HUES48 (cell line): ENCODE results near the gene TM2D1.

Source experiments
- H3K27ac ChIP-seq: one replicate; pipeline ENCODE4 v1.7.0; 2013; ENCODE audit warnings: low read depth, low read length, inconsistent platforms
- H3K27me3 ChIP-seq: 2 replicates; pipeline ENCODE4 v1.6.1; 2013; ENCODE audit warnings: mild to moderate bottlenecking, low read length; ENCODE audit not compliant: control insufficient read depth, insufficient read depth
- H3K36me3 ChIP-seq: 2 replicates; pipeline ENCODE4 v1.6.1; 2013; ENCODE audit warnings: low read length; ENCODE audit not compliant: control insufficient read depth, insufficient read depth
- H3K4me1 ChIP-seq: 2 replicates; pipeline ENCODE4 v1.6.1; 2013; ENCODE audit warnings: mild to moderate bottlenecking, low read length; ENCODE audit not compliant: control insufficient read depth, insufficient read depth
- H3K4me3 ChIP-seq: 2 replicates; pipeline ENCODE4 v1.5.1; 2013; ENCODE audit warnings: mild to moderate bottlenecking, low read depth, low read length
- H3K9ac ChIP-seq: 2 replicates; pipeline ENCODE4 v1.6.1; 2013; ENCODE audit warnings: mild to moderate bottlenecking, low read depth, low read length, moderate library complexity
- H3K9me3 ChIP-seq: 2 replicates; pipeline ENCODE4 v1.6.1; 2013; ENCODE audit warnings: low read length; ENCODE audit not compliant: control insufficient read depth, insufficient read depth

Gene TM2D1

DNA sequence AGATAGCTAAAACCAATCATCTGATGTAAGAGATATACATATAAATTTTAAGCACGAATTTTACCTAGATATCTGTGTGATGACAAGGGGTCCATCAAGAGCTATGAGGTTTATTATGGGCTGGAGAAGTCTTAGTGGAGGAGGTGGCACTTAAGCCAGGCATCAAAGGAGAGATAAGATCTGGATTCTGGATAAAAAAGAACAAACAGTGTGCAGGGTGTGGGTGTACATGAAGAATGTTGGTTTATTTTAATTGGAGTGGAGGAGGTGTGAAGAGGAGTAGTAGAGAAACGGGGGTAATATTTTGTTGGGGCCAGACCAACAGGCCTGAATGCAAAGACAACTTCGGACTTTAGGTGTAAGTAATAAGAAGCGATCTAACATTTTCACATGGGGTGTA lies 80.6 kb downstream of the TM2D1 start:
- H3K4me1 ChIP-seq: peaks cover 20% of the 10 kb centered on the region
- no peak overlapping the region for H3K27ac ChIP-seq
- H3K4me3 ChIP-seq: no peak overlapping the region
- no peaks in the 10 kb centered on the region for H3K9me3 ChIP-seq
- H3K36me3 ChIP-seq: no peaks in the 10 kb centered on the region
- H3K9ac ChIP-seq: no peak overlapping the region
- H3K27me3 ChIP-seq: peaks cover 6% of the 10 kb centered on the region; the same call in 1 of the 2 replicates

DNA sequence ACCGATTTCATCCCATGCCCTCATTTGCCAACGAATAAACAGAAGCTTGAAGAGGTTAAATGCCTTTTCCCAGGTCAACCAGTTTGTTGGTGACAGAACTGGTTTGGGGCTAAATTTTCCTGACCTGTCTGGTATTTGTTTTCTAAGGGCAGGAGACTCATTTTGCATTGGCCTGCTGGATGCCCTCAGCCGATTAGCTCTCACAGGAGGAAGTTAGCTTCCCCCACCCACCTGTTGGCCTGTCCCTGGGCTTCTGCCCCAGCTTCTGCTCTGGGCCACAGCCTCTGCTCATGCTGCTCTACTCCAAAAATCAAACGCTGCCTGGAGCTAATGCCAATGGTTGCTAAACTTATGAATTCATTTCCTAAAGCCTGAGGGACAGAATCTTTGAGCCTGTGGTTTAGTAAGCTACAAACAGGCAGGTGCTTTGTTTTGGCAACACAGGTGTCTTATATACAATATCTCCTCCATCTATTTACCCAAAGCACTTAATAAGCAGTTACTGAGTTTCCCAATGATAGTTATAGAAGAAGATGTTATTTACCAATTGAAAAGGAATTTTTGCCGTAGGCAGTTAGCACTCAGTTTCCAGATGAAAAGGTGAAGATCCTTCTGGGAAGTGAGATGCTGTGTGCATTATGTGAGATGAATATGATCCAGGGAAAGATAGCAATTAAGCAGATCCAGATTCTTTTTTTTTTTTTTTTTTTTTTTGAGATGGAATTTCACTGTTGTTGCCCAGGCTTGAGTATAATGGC lies 82.3 kb downstream of the TM2D1 start:
- Histone ChIP-seq H3K9ac (no peak overlapping the region), H3K36me3 (no peaks in the 10 kb centered on the region), H3K4me3 (no peak overlapping the region), H3K27ac (no peak overlapping the region), H3K4me1 (peaks cover 20% of the 10 kb centered on the region), H3K27me3 (peaks cover 6% of the 10 kb centered on the region; the same call in 1 of the 2 replicates), H3K9me3 (no peaks in the 10 kb centered on the region)

DNA sequence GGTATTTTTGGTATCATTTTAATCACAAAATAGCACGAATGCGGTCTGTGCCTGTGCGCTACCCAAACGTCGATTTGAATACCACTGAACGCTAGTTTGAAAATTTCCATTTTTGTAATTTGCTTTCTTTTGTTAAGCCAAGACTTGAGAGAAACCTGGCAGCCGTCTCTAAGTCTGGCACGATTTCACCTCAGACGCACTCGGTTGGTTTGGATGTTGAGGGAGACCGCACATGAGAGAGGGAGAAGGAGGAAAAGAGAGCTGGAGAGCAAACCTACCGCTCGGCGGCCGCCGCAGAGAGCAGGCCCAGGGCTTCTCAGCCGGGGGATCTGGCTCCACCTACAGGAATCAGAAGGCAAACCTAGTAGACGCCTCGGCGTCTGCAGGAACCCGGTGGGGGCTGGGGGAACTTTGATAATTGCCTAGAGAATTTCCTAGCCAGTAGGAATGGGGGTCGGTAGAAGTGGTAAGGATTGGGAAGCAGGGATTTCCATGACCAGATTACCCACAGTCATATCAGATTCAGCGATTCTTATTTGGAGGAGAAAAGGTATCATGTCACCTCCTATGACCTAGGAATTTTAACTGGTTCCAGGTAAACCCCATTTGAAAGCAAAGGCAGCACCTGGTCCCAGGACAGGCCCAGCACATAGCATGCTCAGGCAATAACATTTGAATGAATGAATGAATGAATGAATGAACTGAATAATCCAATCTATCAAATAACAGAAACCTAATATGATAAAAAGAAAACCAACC lies 83.2 kb downstream of the TM2D1 start:
- no peaks in the 10 kb centered on the region for H3K9me3 ChIP-seq
- peaks cover 6% of the 10 kb centered on the region; the same call in 1 of the 2 replicates for H3K27me3 ChIP-seq
- H3K4me1 ChIP-seq: peaks cover 26% of the 10 kb centered on the region
- no peak overlapping the region for H3K4me3 ChIP-seq
- H3K27ac ChIP-seq: no peak overlapping the region
- no peak overlapping the region for H3K9ac ChIP-seq
- no peaks in the 10 kb centered on the region for H3K36me3 ChIP-seq

DNA sequence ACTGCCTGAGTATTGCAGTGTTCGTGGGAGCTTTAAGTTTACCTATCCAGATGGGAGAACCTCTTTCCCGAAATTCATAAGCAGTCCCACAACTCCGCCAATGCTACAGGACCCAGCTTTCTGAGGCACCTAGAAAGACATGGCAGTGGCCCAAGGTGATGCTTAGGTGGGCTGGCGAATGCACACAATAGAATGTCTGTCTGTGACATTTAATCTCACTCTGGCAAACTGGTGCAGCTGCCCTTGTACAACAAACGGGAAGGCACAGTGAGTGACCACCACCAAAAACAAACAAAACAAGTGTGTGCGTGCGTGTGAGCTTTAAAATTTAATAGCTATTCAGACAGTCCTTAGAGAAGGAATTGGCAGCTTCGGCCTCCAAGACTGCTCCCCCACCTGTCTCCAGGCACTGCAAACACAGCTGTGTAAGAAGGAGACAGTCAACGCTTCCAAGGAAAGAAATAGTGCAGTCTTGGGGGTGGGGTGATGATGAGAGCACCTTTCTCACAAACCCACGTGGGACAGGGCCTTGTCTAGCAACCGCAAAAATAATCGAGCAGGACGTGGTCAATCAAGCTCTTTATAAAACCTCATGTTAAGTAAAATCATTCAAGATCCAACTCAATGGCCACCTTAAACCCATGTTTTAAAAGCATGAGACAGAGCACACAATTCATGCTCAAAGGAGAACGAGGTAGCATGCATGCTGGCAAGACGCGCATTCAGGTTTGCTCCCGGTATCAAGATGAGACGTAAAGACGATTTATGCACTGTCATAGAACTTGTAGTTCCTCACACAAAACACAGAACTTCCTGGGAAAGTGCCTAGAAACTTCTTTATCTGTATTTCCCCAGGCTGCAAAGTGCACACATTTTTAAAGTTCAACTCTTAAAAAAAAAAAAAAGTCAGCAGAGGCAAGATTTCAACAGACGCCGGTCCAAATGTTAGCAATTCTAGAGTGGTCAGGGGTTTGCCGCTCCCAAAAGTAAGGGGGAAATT lies 84.1 kb downstream of the TM2D1 start:
- Histone ChIP-seq H3K27ac (no peak overlapping the region), H3K9me3 (no peaks in the 10 kb centered on the region), H3K27me3 (peaks cover 6% of the 10 kb centered on the region; the same call in 1 of the 2 replicates), H3K36me3 (no peaks in the 10 kb centered on the region), H3K4me1 (peaks cover 30% of the 10 kb centered on the region), H3K4me3 (no peak overlapping the region), H3K9ac (no peak overlapping the region)

DNA sequence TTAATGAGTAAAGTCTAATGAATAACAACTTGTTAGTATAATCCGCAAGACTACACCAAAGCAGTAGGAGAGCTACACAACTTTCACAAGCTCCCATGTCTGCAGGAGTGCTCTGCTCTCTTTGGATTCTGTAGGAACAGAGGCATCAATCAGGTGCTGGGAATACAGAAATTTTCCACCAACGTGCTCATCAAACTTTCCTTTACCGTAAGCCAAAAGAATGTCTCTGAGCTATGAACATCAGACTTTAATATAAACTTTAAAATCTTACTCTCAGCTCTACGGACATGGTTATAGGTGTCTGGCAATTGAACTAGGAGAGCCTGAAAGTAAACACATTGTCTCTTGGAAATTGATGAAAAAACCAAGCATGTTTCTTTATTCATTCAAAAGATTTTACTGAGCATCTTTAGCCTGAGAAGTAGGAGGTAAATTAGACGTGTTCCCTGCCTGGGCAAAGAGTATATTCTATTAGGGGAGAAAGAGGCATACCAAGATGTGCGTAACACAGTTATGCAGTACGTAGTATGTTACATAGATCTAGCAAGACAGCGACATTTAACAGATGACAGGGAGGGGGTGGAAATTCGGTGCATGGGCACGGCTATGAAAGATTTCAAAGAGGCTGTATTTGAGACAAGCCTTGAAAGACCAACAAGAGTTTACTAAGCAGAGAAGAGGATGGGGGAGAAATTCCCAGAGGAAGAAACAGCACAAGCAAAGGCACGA lies 85.2 kb downstream of the TM2D1 start:
- no peak overlapping the region for H3K27ac ChIP-seq
- no peak overlapping the region for H3K9ac ChIP-seq
- no peaks in the 10 kb centered on the region for H3K36me3 ChIP-seq
- H3K4me1 ChIP-seq: peaks cover 30% of the 10 kb centered on the region
- H3K27me3 ChIP-seq: peaks cover 6% of the 10 kb centered on the region; the same call in 1 of the 2 replicates
- no peaks in the 10 kb centered on the region for H3K9me3 ChIP-seq
- H3K4me3 ChIP-seq: no peak overlapping the region

DNA sequence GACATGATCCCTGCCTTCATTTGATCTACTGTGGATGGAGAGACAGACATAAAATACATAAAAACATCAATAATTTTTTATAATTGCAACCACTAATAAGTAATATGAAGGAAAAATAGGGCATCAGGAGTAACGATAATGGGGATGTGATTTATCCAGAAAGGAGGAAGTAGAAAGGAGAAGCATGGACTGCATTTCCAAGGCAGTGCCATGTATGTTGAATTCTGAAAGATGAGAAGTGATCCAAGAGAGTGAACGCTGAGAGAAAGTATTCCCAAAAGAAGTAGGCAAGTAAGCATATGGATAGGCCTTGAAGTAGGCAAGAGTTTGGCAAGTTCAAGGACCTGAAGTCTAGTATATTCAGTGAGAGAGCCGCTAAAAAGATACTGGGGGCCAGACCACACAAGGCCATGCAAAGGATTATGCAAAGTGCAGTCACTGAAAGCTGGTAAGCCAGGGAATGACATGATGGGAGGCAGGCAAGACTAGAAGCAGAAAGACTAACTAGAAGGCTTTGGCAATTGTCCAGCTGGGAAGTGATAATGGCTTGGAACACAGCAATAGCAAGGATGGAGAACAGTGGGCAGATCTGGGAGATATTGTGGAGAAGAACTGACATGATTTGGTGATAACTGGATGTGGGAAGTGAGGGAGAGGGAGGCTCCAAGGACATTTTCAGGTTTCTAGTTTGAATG lies 85.9 kb downstream of the TM2D1 start:
- Histone ChIP-seq H3K36me3 (no peaks in the 10 kb centered on the region), H3K4me1 (peaks cover 30% of the 10 kb centered on the region), H3K27me3 (peaks cover 6% of the 10 kb centered on the region; the same call in 1 of the 2 replicates), H3K4me3 (no peak overlapping the region), H3K27ac (no peak overlapping the region), H3K9ac (no peak overlapping the region), H3K9me3 (no peaks in the 10 kb centered on the region)

DNA sequence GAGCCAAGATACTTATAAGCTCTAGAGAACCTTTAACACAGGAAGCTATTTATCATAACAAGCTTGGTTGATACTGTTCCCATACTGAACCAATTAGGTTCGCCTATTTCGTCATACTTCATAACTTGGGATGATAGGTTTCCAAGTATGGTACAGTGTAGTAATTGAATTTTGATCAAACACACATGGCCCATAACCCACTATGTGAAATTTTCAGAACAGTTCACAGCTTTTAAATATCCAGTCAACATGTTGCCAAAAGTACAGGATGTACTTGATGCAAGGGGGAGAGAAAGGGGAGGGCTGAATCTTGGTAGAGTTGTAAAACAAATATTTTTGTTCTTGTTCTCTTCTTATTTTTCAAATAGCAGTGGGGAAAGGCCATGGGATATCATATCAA lies 86.6 kb downstream of the TM2D1 start:
- no peak overlapping the region for H3K27ac ChIP-seq
- no peak overlapping the region for H3K4me3 ChIP-seq
- no peaks in the 10 kb centered on the region for H3K9me3 ChIP-seq
- H3K27me3 ChIP-seq: peaks cover 6% of the 10 kb centered on the region; the same call in 1 of the 2 replicates
- H3K9ac ChIP-seq: no peak overlapping the region
- no peaks in the 10 kb centered on the region for H3K36me3 ChIP-seq
- peaks cover 30% of the 10 kb centered on the region for H3K4me1 ChIP-seq

DNA sequence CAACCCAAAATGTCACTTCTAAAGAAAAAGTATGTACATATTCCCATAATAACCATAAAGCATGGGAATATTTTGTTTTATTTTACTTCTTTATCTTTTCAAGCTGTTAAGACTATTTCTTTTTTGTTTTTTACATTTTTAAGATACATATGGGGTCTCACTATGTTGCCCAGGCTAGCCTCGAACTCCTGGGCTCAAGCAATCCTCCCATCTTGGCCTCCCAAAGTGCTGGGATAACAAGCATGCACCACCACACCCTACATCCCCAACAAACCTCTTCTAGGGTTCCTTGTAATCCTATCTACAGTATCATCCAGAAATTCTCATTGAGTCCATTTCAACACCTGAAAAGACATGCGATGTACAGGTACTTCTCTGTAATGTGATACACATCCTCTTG lies 87.5 kb downstream of the TM2D1 start:
- Histone ChIP-seq H3K4me1 (peaks cover 26% of the 10 kb centered on the region), H3K36me3 (no peaks in the 10 kb centered on the region), H3K4me3 (no peak overlapping the region), H3K27ac (no peak overlapping the region), H3K9ac (no peak overlapping the region), H3K27me3 (peaks cover 6% of the 10 kb centered on the region; the same call in 1 of the 2 replicates), H3K9me3 (no peaks in the 10 kb centered on the region)

DNA sequence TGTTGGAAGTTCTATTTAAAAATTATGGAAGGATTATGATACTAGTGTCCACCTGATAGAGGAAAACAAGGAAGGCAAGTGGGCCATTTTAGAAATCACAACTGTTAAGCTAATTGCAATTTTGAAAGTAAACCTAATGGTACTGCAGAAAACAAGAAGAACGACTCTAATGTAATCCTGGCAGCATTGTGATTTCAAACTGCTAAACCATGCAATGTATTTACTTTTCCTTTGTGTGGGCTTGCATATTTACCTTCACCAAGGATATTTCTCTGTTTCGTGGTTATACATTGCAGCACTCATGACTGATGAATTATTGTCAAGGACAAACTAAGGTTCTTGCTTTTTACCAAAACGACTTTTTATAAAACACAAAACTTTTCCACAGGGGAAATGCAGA lies 88.1 kb downstream of the TM2D1 start:
- Histone ChIP-seq H3K27ac (no peak overlapping the region), H3K4me3 (no peak overlapping the region), H3K27me3 (peaks cover 6% of the 10 kb centered on the region; the same call in 1 of the 2 replicates)

More for the DNA sequence above, 88.1 kb downstream of the TM2D1 start:
- Histone ChIP-seq H3K9me3 (no peaks in the 10 kb centered on the region), H3K9ac (no peak overlapping the region), H3K36me3 (no peaks in the 10 kb centered on the region), H3K4me1 (peaks cover 21% of the 10 kb centered on the region)
